ENCODE measurements around the gene ERI3.

ERI3 gene

DNA sequence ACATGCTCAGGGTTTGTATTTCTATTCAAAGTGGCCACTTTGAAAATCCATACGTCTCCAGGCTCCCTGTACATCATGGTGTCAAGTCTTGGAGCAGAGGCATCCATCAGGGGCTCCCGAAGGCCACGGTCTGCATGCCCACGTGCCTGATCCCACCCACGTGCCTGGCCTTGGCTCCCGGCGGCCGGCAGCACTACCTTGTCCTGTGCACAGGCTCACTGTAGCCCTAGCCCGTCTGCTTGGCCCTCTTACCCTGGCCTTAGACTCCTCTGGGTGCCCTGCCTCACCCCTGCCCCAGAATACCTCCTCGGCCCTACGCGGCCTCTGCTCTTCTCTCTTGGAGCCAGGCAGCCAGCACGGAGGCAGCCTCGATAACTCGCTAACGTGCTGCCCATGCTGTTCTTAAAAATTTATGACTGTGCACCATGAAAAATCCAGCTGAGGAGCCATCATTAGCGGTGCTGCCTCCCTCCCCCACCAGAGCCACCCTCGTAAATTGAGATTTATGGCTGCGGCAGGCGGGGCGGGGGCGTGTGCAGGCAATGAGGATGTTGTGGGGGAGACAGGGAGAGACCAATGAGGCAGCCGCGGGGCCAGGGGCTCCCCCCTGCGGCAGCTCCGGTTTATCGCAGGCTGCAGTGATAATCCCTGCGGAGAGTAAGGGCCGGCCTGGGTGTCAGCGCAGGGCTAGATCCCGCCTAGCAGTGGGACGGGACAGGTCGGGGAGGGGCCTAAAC is 117.2 kb downstream of the ERI3 start:
- DNase-seq (ENCODE audit: low read depth in 2 of 2) = peak; percentile 6

DNA sequence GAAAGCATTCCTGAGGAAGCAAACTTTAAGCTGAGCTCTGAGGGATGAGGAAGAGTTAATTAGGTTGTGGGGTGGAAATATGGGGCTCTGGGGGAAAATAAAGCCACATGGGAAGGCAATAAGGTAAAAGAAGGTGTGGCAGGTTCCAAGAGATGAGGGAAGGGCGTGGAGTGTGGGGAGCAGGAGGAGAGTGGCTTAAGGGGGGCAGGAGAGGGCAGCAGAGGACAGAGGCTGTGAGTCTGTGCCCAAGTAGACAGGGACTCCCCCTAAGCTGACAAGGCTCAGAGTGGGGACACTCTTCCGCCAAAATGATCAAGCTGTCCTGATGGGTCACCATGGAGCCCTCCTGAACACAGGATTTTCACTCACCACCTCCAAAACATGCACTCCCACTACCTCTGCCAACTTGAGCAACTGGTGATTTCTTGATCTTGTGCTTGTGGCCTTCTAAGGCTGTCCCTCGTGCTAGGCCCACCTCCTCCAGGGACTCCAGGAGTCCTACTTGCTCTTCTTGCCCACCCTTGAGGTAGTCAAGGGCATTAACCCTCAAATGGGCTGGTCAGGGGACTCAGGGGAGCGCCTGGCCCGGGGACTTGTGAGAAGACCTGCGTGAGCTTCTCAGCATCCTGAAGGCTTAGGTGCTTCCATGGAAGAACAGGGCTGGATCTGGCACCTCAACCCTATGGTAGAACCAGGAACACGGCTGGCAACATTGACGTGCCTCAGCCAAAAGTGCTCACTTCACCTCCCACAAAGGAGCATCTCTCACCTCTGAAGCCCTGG is 118.4 kb downstream of the ERI3 start:
- DNase-seq (ENCODE audit: low read depth in 2 of 2) = no peak

DNA sequence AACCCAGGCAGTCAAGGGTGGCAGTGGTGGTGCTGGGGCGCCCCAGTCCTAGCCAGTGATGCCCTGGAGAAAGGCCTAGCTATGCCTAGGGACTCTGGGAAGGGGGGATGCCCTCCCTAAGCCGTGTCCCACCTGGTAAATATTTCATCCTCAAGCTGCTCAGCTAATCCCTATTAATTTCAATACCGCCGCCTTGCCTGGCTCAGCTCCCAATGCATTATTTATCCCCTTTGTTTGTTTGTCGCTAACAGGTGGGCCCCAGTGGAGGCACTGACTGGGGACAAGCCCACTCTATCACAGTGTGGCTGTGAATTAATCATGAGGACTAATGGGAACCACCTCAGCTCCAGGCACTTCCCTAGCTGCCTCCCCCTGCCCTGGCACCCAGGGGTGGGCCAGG is 119.2 kb downstream of the ERI3 start:
- DNase-seq (ENCODE audit: low read depth in 2 of 2) = no peak

- no peak for DNase-seq (ENCODE audit: low read depth in 2 of 2)
Measured at GRCh38 chr1:44233593-44233992, 121.5 kb downstream of the ERI3 start.

GRCh38 chr1:44230796-44231195 is 124.3 kb downstream of the ERI3 start:
- DNase-seq (ENCODE audit: low read depth in 2 of 2) = no peak

GRCh38 chr1:44229435-44230167 is 125.5 kb downstream of the ERI3 start:
- no peak for DNase-seq (ENCODE audit: low read depth in 2 of 2)

GRCh38 chr1:44228218-44228617 is 126.8 kb downstream of the ERI3 start:
- DNase-seq (ENCODE audit: low read depth in 2 of 2) = no peak

DNA sequence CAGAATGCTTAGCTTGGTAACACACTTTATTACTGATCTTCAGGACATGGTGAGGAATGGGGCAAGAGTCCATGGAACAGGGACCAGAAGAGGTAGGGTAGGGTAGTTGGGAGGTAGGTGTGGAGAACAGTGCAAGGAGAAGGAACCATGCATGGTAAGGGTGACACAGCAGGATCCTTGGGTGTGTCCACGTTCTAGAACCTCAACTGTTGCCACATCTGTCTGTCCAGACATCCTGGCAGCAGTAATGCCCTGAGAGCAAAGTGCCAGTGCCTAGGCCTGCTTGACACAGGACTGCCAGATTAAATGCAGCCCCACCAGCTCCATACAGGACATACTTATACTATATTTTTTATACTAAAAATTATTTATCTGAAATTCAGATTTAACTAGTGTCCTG is 127.8 kb downstream of the ERI3 start:
- no peak for DNase-seq (ENCODE audit: low read depth in 2 of 2)

DNA sequence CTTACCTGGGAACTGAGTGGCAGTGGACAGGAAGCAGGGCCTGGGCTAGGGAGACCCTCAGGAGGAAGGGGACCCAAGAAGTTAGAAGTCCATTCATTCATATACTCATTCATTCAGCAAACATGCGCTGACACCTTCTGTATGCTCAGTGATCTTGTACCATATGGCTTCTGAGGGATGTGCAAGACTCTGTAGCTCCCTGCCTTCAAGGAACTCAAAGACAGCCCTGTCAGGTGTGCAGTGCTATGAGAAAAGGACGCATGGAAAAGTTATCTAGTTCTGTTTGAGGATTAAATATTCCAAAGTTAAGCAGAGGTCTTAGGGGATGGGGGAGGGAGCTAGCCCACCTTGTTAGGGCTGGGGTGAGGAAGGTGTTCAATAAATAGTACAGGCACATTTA is 129.3 kb downstream of the ERI3 start:
- DNase-seq (ENCODE audit: low read depth in 2 of 2) = no peak

- DNase-seq (ENCODE audit: low read depth in 2 of 2) = no peak
Measured at GRCh38 chr1:44223187-44223610, 131.9 kb downstream of the ERI3 start.

GRCh38 chr1:44222397-44223186 is 132.5 kb downstream of the ERI3 start:
- no peak for DNase-seq (ENCODE audit: low read depth in 2 of 2)

DNA sequence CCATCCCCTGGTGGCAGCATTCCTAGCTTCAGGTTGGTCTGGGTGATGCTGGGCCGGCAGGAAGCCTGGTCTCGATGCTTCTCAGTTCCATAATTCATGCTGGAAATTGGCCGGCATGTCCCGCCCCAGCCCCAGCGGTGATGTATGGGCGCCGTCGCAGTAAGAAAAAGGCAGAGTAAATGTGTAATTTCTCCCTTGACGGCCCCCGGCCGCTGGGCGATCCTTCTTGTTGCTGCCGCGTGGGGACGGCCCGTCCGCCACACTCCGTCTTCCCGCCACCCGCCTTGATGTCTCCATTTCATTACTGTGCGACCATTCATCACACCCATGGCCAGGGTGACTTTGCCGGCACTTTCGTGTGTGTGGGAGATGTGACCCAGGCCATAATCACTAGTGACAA is 133.3 kb downstream of the ERI3 start:
- DNase-seq (ENCODE audit: low read depth in 2 of 2) = no peak

GRCh38 chr1:44220755-44221154 is 134.3 kb downstream of the ERI3 start:
- DNase-seq (ENCODE audit: low read depth in 2 of 2) = no peak

- DNase-seq (ENCODE audit: low read depth in 2 of 2) = no peak
Measured at GRCh38 chr1:44220001-44220751, 134.9 kb downstream of the ERI3 start.

DNA sequence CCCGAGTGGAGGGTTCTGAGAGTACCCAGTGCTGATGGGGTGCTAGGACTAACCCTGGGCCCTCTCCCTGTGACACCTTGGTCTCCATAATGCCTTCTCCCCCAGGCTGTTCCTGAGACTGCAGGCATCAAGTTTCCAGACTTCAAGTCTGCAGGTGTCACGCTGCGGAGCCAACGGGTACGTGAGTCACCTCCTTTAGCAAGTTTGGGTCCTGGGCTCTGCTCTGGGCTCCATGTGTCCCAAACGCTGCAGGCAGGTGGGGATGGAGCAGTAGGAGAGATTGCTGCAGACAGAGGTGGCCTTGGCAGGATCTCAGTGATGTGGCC is 135.8 kb downstream of the ERI3 start:
- DNase-seq (ENCODE audit: low read depth in 2 of 2) = no peak

- no peak for DNase-seq (ENCODE audit: low read depth in 2 of 2)
Measured at GRCh38 chr1:44218503-44219300, 136.4 kb downstream of the ERI3 start.

DNA sequence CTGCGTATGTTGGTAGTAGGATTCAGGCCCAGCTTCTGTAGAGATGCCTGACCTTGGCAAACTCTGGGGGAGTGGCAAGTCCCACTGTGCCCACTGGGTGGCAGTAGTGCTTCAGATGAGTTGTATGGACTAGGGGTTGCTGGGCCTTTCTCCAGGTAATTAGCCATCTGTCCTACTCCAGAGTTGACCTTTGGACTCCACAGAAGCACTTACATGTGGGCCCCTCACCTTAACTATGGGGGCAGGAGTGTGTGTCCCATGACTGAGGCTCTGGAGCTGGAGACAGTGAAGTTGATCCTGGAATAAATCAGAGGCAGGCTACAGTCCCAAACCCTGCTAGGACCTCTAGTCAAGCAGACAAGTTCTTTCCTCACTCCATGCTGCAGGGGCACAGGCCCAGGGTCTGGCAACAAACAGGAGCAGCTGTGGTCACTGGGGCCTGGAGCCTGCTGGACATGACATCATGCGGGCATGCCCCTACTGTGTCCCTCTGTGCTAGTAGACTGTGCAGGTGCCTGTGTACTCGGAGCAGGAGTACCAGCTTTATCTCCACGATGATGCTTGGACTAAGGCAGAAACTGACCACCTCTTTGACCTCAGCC is 137.1 kb downstream of the ERI3 start:
- DNase-seq (ENCODE audit: low read depth in 2 of 2) = peak; percentile 27 to 43

DNA sequence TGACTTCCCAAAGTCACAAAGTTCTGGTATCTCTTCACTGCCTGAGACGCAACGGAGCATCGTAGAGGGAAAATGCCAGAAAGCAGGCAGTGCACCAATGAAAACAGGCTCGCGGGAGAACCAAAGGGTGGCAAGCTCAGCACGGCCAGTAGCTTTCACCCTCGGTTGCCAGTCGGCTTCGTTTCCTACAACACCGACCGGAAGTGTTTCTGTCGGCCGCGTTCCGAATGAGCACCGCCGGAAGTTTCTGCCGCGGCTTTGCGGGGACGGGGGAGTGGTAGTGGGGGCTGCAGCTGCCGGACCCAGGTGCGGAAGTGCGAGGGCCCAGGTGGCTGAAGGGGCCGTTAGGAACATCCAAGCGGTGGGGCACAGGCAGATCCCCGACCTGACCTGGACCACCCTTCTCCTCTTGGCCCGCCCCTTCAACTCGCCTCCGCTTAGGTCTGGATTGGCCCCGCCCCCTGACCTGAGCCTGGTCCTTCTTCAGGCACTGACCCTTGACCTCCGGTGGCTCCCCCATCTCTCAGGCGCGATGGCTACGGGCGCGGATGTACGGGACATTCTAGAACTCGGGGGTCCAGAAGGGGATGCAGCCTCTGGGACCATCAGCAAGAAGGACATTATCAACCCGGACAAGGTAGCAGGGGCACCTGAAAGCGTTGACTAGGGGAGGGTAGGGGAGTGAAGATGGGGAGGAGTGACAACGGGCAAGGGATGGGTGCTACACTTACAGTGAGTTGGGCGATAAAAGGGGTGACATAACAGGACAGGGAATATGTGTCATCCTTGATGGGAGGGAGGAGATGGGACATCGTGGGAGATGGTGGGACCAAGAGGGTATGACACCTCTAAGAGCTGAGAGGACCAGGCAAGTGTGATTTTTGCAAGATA is 141.6 kb downstream of the ERI3 start, which contains the start of gene DMAP1:
TSS of gene DMAP1 (plus strand) at position 250 of the 891 bp plus-strand sequence. CDS start at position 533, 283 bp downstream.
- peak; percentile 65 to 68 for DNase-seq (ENCODE audit: low read depth in 2 of 2)

Measured in stimulated activated CD8-positive, alpha-beta memory T cell treated with anti-CD3 and anti-CD28 coated beads, Interleukin-15, amount 100 ng/mL, for 4 hours (primary cell).